Pancreas (tissue), 10 donors: ENCODE data around the gene SERPINB1. TPM values are rescaled to one million over a fixed set of nuclear protein-coding genes. Genes with fewer than 3 reads are reported as not detected.

ENCODE experiments used
- ATAC-seq, 4 donors: fragments of 200-7000 bp; cut with Tn5 transposase; one replicate each; pipeline versions ENCODE4 v1.8.0 to v1.9.1; 2020; ENCODE audit warnings: mild to moderate bottlenecking in 4 of 4, moderate library complexity in 4 of 4
- DNase-seq, 6 donors: peaks; one replicate each; pipeline ENCODE4 v3.0.0-alpha.2; 2020
- FAIRE-seq: peaks from 2 replicates; lab custom pipeline; 2012; peaks lifted over from hg19 to GRCh38; lab: Jason Lieb, UNC
- H3K27ac ChIP-seq, 4 donors: fragments of 200-600 bp; sonication (generic); 1 replicate in 3 of 4; 2 replicates in 1 of 4; pipeline versions ENCODE4 v1.5.0 to v1.8.0; 2020
- H3K27me3 ChIP-seq, 4 donors: fragments of 200-600 bp; one replicate each; pipeline ENCODE4 v1.8.0; 2021
- H3K36me3 ChIP-seq, 3 donors: fragments of 200-600 bp; sonication (generic) in 1 of 3; one replicate each; pipeline versions ENCODE4 v1.5.0 to v1.8.0; 2020 to 2021
- H3K4me1 ChIP-seq, 3 donors: fragments of 200-600 bp; one replicate each; pipeline ENCODE4 v1.8.0; 2021
- H3K4me3 ChIP-seq, 4 donors: fragments of 200-600 bp; sonication (generic) in 2 of 4; one replicate each; pipeline versions ENCODE4 v1.5.0 to v1.8.0; 2020 to 2021
- H3K9me3 ChIP-seq, 4 donors: fragments of 200-600 bp; one replicate each; pipeline ENCODE4 v1.8.0; 2021
- WGBS, 2 donors: extraction: QIAGEN DNeasy Blood & Tissue Kit; methylation state at CpG; one replicate each; pipeline ENCODE4 v1.1.7; 2013; 5-methylcytosine and 5-hydroxymethylcytosine counted together
- intact Hi-C, 3 donors: fragments of 100-400 bp; cut with DNase I; formaldehyde crosslinking; loops; one replicate each; pipeline versions ENCODE4 v1.11.1 to v1.14.2; 2022
- polyA plus RNA-seq, 2 donors: library from polyadenylated mRNA; stranded (reverse); fragments of 200-250 nt; gene quantifications; one replicate each; pipeline ENCODE4 v1.2.3, GENCODE V29; 2013
- total RNA-seq, 6 donors: library from RNA; stranded (reverse); fragmentation: NEBNext Ultra II Directional in 4 of 6; extraction: Animal tissue kit (Norgen Biotek cat#: 25700) in 4 of 6; gene quantifications; one replicate each; pipeline versions ENCODE4 v1.2.1 to v1.2.4, GENCODE V29; 2021 to 2023
- TF ChIP-seq, protein P1 (sequence below), 4 donors: fragments of 200-600 bp; sonication (generic) in 3 of 4; IDR thresholded peaks; one replicate each; pipeline versions ENCODE4 v1.5.0 to v1.8.0; 2021; ENCODE audit warnings: antibody characterized with exemption in 4 of 4
- donor health status: healthy with polysubstance abuse.
- donor health status: DM: no; HTN: no; CAD: no; lungs with moderate emphysema.
- donor health status: DM: no; HTN: no; CAD: no.
- donor health status: control.
- donor health status: control.
- donor health status: Bipolar disorder and iron deficiency.
- donor health status: DM: yes; HTN: yes; CAD: no.
- donor health status: DM: no; HTN: no; CAD: no.
- donor health status: DM: no; HTN: no; CAD: no.
- donor health status: DM: yes; HTN: yes; CAD: no.

SERPINB1 gene
- total and polyA plus RNA-seq, 8 donors, result 68.1 to 285 (median 157) TPM

DNA sequence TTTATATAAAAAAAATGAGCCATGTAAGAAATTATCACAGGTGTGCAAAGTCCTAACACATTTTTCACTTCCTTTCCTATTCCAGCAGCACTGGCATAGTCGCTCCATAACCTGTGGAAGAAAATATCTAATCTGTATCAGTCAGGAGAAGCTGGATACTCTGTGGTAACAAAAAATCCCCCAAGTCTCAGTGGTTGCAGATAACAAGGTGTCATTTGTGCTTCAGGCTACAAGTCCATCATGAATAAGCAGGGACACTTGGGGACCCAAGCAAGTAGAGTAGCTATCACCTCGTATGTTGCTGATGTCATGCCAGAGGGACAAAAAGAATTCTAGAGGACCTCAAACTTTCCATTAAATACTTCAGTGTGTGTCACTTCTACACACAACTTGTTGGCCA lies 30.3 kb upstream of the SERPINB1 start:
- H3K36me3 ChIP-seq, result no peaks in the 10 kb centered on the region
- TF ChIP-seq, protein P1, sequence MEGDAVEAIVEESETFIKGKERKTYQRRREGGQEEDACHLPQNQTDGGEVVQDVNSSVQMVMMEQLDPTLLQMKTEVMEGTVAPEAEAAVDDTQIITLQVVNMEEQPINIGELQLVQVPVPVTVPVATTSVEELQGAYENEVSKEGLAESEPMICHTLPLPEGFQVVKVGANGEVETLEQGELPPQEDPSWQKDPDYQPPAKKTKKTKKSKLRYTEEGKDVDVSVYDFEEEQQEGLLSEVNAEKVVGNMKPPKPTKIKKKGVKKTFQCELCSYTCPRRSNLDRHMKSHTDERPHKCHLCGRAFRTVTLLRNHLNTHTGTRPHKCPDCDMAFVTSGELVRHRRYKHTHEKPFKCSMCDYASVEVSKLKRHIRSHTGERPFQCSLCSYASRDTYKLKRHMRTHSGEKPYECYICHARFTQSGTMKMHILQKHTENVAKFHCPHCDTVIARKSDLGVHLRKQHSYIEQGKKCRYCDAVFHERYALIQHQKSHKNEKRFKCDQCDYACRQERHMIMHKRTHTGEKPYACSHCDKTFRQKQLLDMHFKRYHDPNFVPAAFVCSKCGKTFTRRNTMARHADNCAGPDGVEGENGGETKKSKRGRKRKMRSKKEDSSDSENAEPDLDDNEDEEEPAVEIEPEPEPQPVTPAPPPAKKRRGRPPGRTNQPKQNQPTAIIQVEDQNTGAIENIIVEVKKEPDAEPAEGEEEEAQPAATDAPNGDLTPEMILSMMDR (IDR thresholded peaks at IDR 0.05), result no peak
- 83 to 87% methylated on average over 2 of the region's 2 CpGs for WGBS, 2 donors
- no peak for FAIRE-seq
- H3K9me3 ChIP-seq, result no peaks in the 10 kb centered on the region
- H3K4me3 ChIP-seq, result no peak overlapping the region
- H3K27me3 ChIP-seq, result no peaks in the 10 kb centered on the region
- no peak for ATAC-seq
- intact Hi-C loops, result no loop called here
- no peak overlapping the region for H3K27ac ChIP-seq
- no peak for DNase-seq
- H3K4me1 ChIP-seq, result peaks cover 0 to 8% (median 0%) of the 10 kb centered on the region in 3 donors

DNA sequence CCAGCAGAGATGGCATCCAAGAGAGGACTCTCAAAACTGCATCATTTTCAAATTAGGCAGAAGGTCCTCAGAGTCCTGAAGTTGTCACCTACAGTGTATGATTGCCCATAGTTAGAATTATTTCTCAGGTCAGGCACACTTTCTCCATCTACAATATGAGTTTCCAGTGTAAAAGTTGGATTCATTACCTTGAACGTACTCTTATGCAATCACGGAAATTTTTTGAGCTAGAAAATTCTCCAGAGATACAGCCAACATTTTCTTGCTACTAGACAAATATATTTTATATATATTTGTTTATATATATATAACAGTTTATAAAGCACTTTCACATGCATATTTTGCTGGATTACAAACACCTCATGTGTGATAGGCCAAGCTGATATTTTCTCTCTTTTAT lies 29.4 kb upstream of the SERPINB1 start:
- H3K27ac ChIP-seq, result no peak overlapping the region
- no peak for FAIRE-seq
- H3K27me3 ChIP-seq, result no peaks in the 10 kb centered on the region
- intact Hi-C loops, result no loop called here
- TF ChIP-seq, protein P1 (IDR thresholded peaks at IDR 0.05), result no peak
- no peaks in the 10 kb centered on the region for H3K36me3 ChIP-seq
- no peak for DNase-seq
- peaks cover 0 to 4% (median 0%) of the 10 kb centered on the region in 3 donors for H3K4me1 ChIP-seq
- no peak for ATAC-seq
- H3K4me3 ChIP-seq, result no peak overlapping the region
- WGBS, 2 donors, result 77 to 90% methylated on average over 2 of the region's 2 CpGs
- H3K9me3 ChIP-seq, result no peaks in the 10 kb centered on the region

DNA sequence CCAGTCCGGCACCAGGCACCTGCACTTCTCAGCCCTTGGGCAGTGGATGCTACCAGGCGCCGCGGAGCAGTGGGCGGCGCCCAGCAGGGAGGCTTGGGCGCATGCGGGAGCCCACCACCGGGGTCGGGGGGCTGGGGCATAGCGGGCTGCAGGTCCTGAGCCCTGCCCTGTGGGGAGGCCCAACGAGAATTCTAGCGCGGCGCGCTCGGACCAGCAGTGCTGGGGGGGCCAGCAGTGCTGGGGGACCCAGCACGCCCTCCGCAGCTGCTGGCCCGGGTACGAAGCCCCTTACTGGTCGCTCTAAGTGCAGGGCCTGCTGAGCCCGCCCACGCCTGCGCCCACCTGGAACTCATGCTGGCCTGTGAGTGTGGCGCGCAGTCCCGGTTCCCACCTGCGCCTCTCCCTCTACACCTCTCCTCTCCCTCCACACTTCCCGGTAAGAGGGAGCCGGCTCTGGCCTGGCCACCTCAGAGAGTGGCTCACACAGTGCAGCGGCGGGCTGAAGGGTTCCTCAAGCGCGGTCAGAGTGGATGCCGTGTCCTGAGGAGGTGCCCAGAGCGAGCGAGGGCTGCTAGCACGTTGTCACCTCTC lies 28.5 kb upstream of the SERPINB1 start:
- WGBS, 2 donors, result 94 to 97% methylated on average over 32 to 39 of the region's 39 CpGs
- no peak for ATAC-seq
- Histone ChIP-seq H3K9me3 (no peaks in the 10 kb centered on the region), H3K36me3 (no peaks in the 10 kb centered on the region), H3K27me3 (no peaks in the 10 kb centered on the region), H3K27ac (no peak overlapping the region), H3K4me1 (peaks cover 0 to 10% (median 0%) of the 10 kb centered on the region in 3 donors), H3K4me3 (no peak overlapping the region)
- DNase-seq, result no peak
- TF ChIP-seq, protein P1 (IDR thresholded peaks at IDR 0.05), result no peak
- FAIRE-seq, result no peak
- intact Hi-C loops, result no loop called here

DNA sequence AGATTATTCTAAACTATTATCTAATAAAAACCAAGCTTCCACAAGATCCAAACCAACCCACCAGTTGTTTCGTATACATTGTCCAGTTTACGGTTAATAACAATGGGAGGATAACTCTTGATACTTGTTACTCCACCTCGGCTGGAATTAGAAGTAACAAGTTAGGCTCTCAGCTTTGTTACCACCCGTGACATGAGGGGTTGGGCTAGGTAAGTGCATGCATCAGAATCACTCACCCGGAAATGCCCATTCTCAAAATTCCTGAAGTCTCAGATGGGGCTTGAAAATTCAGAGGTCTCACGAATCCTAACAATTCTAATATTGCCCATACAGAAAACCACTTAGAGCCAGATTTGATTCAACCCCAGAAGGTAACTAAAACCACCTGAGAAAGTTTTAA lies 27.0 kb upstream of the SERPINB1 start:
- intact Hi-C loops, result no loop called here
- TF ChIP-seq, protein P1 (IDR thresholded peaks at IDR 0.05), result no peak
- Histone ChIP-seq H3K4me3 (no peak overlapping the region), H3K9me3 (no peaks in the 10 kb centered on the region), H3K27me3 (no peaks in the 10 kb centered on the region), H3K27ac (no peak overlapping the region), H3K4me1 (peaks cover 0 to 8% (median 0%) of the 10 kb centered on the region in 3 donors), H3K36me3 (no peaks in the 10 kb centered on the region)
- 91 to 93% methylated on average over 6 of the region's 6 CpGs for WGBS, 2 donors
- no peak for FAIRE-seq
- DNase-seq, result no peak
- ATAC-seq, result no peak

DNA sequence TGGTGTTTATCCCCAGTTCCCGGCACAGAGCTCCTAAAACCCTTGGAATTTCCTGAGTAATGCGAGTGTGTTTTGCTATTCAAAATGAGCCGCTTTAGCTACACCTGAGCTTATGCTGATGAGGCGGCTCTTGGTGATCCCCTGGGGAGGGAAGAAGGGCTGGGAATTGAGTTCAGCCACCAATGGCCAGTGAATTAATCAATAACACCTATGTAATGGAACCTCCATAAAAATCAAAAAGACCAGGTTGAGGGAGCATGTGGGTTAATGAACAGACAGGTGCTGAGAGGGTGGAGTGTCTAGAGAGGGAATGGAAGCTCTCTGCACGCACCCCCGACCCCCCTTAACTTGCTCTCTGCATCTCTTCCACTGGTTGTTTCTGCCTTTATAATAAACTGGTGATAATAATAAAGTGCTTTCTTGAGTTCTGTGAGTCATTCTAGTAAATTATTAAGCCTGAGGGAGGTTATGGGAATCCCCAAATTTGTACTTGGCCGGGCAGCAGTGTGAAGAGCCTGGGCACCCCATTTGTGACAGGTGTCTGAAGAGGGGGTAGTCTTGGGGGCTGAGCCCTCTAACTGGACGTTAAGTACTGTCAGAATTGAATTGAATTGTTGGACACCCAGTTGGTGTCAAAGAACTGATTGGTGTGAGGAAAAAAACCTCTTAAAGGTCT lies 24.6 kb upstream of the SERPINB1 start:
- WGBS, 2 donors, result 42 to 46% methylated on average over 8 of the region's 8 CpGs
- Histone ChIP-seq H3K4me3 (no peak overlapping the region), H3K36me3 (no peaks in the 10 kb centered on the region), H3K4me1 (peaks cover 0 to 8% (median 0%) of the 10 kb centered on the region in 3 donors), H3K27me3 (no peaks in the 10 kb centered on the region), H3K9me3 (no peaks in the 10 kb centered on the region), H3K27ac (peak overlapping the region in 2 of 4 donors; percentile 31 to 59)
- TF ChIP-seq, protein P1 (IDR thresholded peaks at IDR 0.05), result no peak
- DNase-seq (no peak), FAIRE-seq (no peak), ATAC-seq (peak in 3 of 4 donors; percentile 30 to 86 (median 58))
- intact Hi-C loops, result no loop called here
